GM18520 (cell line): ENCODE data around the gene BSN.

Experiments used
- ATAC-seq: cut with Tn5 transposase; IDR thresholded peaks from one replicate; pipeline ENCODE4 v1.9.1; 2021; ENCODE audit not compliant: unreplicated experiment

BSN gene

DNA sequence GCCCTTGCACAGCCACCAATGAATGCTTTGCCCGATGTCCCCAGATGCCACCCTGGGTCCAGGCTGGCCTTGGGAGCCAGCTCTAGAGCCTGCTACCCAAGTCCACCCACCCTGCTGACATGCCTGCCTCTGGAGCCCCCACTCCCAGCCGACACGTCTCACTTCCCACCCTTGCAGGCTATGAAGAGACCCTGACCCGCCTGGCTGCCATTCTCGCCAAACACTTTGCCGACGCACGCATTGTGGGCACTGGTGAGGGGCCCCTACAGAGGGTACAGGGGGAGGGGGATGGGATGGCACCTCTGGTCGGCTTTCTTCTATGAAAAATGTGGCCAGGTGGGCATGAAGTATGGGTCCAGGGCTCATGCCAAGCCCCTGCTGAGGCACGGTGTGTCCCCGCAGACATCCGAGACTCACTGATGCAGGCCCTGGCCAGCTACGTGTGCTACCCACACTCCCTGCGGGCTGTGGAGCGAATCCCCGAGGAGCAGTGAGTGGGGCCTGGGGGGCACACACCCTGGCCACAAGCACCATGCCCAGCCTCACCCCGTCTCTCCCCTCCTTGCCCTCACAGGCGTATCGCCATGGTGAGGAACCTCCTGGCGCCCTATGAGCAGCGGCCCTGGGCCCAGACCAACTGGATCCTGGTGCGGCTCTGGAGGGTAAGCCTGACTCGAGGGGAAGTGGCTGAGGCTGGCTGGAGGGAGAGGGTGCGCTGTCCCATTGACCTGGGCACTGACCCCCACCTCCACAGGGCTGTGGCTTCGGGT, 159.2 kb downstream of the BSN start:
- no peak for ATAC-seq

DNA sequence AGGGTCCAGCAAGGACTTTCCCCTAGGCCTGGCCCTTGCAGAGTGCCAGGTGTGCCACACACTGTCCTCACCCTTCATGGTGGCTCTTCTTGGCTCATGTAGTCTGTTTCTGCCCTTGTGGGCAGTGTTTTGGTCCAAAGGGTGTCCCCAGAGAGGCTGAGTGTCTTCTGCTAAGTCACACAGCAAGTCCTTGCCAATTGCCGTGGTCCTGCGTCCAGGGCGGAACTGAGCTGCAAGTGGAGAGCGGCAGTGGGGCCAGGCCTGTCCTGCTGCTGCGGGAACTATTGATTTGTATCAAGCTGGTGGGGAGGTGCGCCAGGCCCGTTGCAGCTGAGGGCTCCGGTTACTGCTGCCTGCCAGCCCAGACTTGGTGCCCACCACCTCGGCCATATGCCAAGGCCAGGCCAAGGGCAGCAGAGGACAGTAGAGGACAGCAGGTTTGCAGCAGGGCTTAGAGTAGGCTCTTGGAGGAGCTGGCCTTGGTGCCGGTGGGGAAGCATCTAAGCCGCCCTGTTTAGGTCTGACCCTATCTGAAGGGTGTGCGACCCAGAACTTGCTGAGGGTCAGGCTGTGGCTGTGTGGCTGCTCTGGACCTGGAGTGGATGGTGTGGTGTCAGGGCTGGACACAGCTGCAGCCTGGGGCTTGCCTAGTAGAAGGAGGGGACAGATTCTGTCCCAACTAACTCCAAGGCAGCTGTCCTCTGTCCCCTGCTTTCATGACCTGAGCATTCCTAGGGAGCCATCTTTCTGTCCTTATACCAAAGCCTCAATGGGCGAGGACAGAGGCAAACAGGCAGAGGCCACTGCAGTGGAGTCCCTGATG, 160.7 kb downstream of the BSN start:
- ATAC-seq: no peak

DNA sequence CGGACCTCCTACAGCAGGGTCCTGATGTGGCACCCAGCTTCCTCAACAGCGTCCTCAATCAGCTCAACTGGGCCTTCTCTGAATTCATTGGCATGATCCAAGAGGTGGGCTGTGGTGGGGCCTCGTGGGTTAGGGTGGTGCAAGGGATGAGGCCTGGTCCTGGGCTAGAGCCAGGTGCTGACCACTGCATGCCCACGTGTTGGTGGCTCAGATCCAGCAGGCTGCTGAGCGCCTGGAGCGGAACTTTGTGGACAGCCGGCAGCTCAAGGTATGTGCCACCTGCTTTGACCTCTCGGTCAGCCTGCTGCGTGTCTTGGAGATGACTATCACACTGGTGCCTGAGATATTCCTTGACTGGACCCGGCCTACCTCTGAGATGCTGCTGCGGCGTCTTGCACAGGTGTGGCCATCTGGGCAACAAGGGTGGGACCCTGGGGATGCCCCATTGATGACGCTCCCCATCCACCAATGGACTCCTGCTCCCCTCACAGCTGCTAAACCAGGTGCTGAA, 161.4 kb downstream of the BSN start:
- no peak for ATAC-seq

DNA sequence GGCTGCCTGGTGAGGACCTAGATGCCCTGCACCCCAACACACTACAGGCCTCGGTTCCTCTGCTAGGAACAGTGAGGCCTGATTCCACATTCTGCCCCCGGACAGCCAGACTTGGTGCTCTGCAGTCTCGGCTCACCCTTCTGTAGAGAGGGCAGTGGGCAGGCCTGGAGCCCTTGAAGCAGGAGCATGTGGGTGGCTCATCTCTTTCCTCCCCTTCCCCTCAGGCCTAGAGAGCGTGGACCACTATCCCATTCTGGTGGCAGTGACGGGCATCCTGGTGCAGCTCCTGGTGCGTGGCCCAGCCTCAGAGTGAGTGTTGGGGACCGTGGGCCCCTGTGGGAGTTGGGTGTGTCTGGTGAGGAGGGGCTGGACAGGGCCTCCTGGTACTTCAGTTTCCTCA, 161.9 kb downstream of the BSN start:
- ATAC-seq: no peak

DNA sequence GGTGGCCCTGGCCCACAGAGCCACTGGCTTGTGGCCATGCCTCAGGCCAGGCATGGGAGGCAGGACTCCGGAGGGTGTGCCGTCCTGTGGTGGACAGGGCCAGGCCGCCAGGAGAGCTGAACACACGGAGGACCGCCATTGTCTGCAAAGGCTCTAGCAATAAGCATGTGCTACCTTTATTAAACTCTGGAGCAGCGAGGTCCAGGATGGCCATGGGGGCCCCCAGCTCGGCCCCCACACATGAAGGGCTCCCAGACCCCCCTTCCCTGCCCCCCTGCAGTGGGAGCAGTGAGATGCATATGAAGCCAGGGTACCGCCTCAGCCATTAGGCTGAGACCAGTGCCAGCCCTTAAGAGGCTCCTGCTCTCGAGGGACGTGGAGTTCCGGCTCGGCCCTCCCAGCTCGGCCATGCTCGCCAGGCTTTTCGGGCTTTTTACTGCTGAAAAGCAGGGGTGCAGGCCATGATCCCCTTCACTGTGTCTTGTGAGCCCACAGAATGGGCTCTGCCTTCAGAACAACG, 162.5 kb downstream of the BSN start:
- no peak for ATAC-seq

DNA sequence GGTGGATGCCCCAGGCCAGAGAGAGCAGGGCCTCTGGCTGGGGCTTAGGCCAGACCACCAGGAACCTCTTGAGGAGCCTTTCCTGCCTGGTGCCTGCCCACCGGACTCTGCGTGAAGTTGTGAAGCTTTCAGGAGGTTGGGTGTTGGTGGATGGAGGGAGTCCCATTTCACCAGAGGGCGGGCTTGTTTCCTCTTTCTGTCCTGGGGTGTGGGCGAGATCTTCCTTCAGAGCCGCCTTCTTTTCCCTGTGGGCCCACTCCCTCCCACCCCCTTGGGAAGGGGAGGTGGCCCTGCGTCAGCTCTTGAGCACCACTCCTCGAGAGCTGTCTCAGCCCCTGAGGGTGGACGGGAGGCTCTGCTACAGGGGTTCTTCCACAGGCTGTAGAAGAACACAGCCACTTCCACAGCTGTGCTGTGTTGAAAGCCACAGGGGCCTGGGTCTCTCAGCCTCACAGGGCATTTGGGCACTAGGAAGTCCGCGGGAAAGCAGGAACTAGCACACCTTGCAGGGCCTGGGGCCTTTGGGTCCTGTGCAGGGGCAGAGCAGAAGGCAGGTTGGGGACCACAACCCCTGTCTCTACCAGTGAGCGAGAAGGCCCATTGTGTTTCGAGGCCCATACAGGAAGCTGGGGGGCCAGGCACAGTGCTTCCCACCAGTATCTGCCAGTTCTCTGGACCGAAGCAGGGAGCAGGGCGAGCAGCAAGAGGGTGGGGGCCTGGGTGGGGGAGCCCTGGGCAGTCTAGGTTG, 163.1 kb downstream of the BSN start:
- no peak for ATAC-seq

DNA sequence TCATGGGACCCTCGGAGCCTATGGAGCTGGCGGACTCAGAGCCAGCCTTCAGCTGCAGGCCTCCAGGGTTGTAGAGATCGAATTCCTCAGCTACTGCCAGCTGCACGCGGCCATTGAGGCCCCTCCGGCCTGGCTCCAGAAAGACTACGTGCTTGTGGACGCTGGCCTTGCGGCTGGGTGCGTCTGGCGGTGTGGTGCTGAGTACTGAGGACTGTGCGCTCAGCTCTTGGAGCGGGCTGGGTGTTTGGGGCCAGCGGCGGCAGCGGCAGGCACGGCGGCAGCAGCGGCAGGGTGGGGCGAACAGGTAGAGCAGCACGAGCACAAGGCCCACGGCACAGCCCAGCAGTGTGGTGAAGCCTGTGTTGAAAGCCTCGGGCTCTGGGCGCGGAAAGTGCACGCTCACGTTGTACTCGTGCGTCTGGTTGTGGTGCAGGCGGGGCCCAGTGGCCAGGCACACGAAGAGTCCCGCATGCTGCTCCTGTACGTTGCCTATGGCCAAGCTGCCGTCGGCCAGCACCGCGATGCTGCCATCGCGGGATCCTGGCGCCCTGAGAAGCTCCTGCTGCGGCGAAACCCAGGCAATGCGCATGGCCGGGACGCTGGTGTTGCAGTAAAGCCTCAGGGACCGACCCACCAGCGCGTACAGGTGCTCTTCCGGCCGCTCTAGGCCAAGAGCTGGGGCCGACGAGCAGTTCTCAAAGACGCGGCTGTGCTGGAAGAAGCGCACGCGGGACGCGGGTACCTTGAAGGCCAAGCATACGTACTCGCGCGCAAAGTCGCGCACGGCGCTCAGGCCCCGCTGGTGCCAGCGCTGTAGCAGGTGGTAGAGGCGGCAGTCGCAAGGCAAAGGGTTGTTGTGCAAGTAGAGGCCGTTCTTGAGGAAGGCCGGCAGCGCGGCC, 163.9 kb downstream of the BSN start:
- ATAC-seq: no peak

DNA sequence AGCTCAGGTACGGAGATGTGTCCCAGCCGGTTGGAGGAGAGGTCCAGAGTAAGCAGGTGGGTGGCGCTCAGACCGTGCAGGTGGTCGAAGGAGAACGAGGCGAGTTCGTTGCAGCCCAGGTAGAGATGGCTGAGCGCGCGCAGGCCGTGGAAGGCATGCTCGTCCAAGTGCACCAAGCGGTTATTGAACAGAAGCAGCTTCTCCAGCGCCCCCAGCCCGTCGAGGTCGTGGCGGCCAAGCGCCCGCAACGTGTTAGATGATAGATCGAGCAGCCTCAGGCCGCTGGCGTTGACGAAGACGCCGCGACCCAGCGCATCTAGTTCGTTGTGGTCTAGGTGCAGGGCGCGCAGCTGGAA, 164.6 kb downstream of the BSN start:
- no peak for ATAC-seq

DNA sequence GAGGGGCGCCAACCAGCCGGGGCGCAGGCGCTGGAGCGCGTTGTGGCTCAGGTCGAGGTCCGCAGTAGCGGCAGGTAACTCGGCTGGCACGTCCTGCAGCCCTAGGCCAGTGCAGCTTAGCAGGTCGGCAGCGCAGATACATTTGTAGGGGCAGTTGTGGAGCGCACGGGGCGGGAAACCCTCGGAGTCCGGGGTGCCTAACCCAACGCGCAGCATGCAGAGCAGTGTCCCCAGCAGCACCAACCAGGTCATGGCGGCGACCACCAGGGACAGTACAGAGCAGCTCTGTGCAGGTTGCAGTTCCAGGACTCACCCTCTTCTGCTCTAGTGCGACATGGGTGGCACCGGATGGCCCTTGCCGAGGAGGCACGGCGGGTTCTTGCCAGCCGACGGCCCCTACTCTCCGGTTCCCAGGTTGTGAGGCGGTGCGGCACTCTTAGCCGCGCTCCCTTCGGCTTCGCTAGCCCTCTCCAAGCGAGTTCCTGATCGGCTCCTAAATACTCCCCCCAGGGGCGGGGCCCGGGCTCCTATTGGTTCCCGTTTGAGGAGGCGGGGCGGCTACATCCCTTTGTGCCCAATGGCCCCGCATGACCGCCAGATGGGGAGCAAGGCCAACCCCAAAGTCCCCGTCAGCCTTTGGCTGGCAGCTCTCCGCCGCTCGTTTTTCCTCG, 165.1 kb downstream of the BSN start, which contains the start of gene AMIGO3:
TSS of gene AMIGO3 (minus strand) at position 471 of the 671 bp plus-strand sequence. CDS start at position 252, 219 bp downstream.
- no peak for ATAC-seq
